Daoy (cell line): ENCODE measurements around the gene SMPDL3B. TPM values are rescaled to one million over a fixed set of nuclear protein-coding genes. Genes with fewer than 3 reads are reported as not detected.

ENCODE experiments used
- DNase-seq: peaks from one replicate; pipeline ENCODE4 v3.0.0-alpha.2; 2015; ENCODE audit warnings: low read depth
- total RNA-seq: library from RNA; depleted of rRNA; stranded (reverse); fragments of >200 nt; shearing (Covaris generic); gene quantifications from 2 replicates; pipeline ENCODE4 v1.2.3, GENCODE V29; 2014

Gene SMPDL3B
- total RNA-seq, 1 experiment from 2014 or later = 0.86 TPM

- DNase-seq = no peak
Observed at GRCh38 chr1:27940297-27940696, 5.5 kb downstream of the SMPDL3B start.

- DNase-seq = no peak
Observed at GRCh38 chr1:27940870-27941560, 6.2 kb downstream of the SMPDL3B start.

GRCh38 chr1:27941671-27942540 is 7.1 kb downstream of the SMPDL3B start:
- no peak for DNase-seq

GRCh38 chr1:27945020-27945419 is 10.2 kb downstream of the SMPDL3B start:
- DNase-seq = no peak

- DNase-seq = no peak
Observed at GRCh38 chr1:27949027-27949426, 14.2 kb downstream of the SMPDL3B start.

- no peak for DNase-seq
Observed at GRCh38 chr1:27951396-27951795, 16.6 kb downstream of the SMPDL3B start.

- no peak for DNase-seq
Observed at GRCh38 chr1:27952147-27952546, 17.3 kb downstream of the SMPDL3B start.

GRCh38 chr1:27954186-27954585 is 19.4 kb downstream of the SMPDL3B start:
- DNase-seq = no peak

- no peak for DNase-seq
Observed at GRCh38 chr1:27955076-27955475, 20.3 kb downstream of the SMPDL3B start.

GRCh38 chr1:27956761-27957160 is 22.0 kb downstream of the SMPDL3B start:
- no peak for DNase-seq

GRCh38 chr1:27957655-27958054 is 22.9 kb downstream of the SMPDL3B start:
- DNase-seq = no peak

- no peak for DNase-seq
Observed at GRCh38 chr1:27958513-27958912, 23.7 kb downstream of the SMPDL3B start.

- peak; percentile 82 for DNase-seq
Observed at GRCh38 chr1:27959792-27960603, 25.2 kb downstream of the SMPDL3B start, which contains the start of gene XKR8. Gene XKR8 (plus strand): TSS chr1:27959973. CDS start chr1:27960070, 97 bp downstream.

GRCh38 chr1:27960762-27961645 is 26.2 kb downstream of the SMPDL3B start:
- no peak for DNase-seq

- DNase-seq = no peak
Observed at GRCh38 chr1:27961646-27962221, 26.9 kb downstream of the SMPDL3B start.

- no peak for DNase-seq
Observed at GRCh38 chr1:27963393-27963792, 28.6 kb downstream of the SMPDL3B start.

GRCh38 chr1:27966402-27967105 is 31.8 kb downstream of the SMPDL3B start:
- DNase-seq = peak; percentile 34

GRCh38 chr1:27967106-27967883 is 32.5 kb downstream of the SMPDL3B start:
- DNase-seq = no peak

GRCh38 chr1:27967884-27968466 is 33.2 kb downstream of the SMPDL3B start:
- DNase-seq = no peak
